Measurements from ENCODE around the gene PSMA3. TPM values are rescaled to one million over a fixed set of nuclear protein-coding genes. Genes with fewer than 3 reads are reported as not detected.
"Not testable (repeated sequence)": the region's sequence is repeated elsewhere in the genome, so short reads cannot be mapped to it uniquely, and the experiment has no call there.

PSMA3 gene
- total RNA-seq, 1 donor from 2014 or later = 132 TPM

DNA sequence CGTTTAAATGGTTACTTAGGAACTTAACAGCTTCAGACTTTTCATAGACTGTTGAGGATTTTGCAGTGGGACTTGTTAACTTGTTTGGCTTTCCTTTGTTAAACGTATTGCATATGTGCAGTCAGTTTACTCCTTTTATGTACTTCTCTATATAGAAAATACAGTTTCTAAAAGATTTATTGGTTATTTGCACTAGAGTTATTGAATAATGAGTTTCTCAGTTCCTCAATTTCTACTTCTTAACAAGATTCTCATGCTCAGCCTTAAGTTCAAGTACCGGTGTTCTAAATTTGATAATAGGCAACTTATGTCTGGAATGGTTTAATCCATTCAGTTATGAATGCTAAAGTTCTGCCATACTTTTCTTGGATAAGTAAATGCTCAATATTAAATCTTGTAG, 919 bp downstream of the PSMA3 start:
- H3K4me3 Mint-ChIP-seq (ENCODE audit: unreplicated experiment) = peak overlapping the region; percentile 93
- peaks cover 7% of the 10 kb centered on the region for H3K36me3 Mint-ChIP-seq (ENCODE audit: low read depth)
- H3K4me1 Mint-ChIP-seq (ENCODE audit: low read depth) = peaks cover 38% of the 10 kb centered on the region
- H3K27ac Mint-ChIP-seq (ENCODE audit: unreplicated experiment) = peak overlapping the region; percentile 99
- TF ChIP-seq CTCF (IDR thresholded peaks at IDR 0.05) = no peak
- DNase-seq (ENCODE audit: low spot score) = no peak
- no peaks in the 10 kb centered on the region for H3K9me3 Mint-ChIP-seq (ENCODE audit: low read depth)
- H3K27me3 Mint-ChIP-seq (ENCODE audit: low read depth) = no peaks in the 10 kb centered on the region

DNA sequence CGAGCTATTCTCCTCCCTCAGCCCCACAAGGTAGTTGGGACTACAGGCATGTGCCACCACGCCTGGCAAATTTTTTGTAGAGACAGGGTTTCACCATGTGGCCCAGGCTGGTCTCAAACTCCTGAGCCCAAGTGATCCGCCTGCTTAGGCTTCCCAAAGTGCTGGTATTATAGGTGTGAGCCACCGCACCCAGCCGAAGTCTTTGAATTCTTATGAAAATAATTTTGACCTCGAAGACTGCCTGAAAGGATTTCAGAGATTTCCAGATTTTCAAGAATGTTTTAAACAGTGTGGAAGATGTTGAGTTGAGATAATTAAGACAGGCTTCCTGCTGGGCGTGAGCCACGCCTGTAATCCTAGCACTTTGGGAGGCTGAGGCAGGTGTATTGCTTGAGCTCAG, 5.0 kb downstream of the PSMA3 start:
- Mint-ChIP-seq H3K27me3 (ENCODE audit: low read depth) (no peaks in the 10 kb centered on the region), H3K4me3 (ENCODE audit: unreplicated experiment) (no peak overlapping the region), H3K4me1 (ENCODE audit: low read depth) (peaks cover 37% of the 10 kb centered on the region), H3K27ac (ENCODE audit: unreplicated experiment) (no peak overlapping the region), H3K36me3 (ENCODE audit: low read depth) (peaks cover 19% of the 10 kb centered on the region), H3K9me3 (ENCODE audit: low read depth) (no peaks in the 10 kb centered on the region)
- no peak for TF ChIP-seq CTCF (IDR thresholded peaks at IDR 0.05)
- no peak for DNase-seq (ENCODE audit: low spot score)

GRCh38 chr14:58258156-58258555, 13.5 kb downstream of the PSMA3 start:
- DNase-seq (ENCODE audit: low spot score) = no peak
- Mint-ChIP-seq H3K27me3 (ENCODE audit: low read depth) (no peaks in the 10 kb centered on the region), H3K27ac (ENCODE audit: unreplicated experiment) (no peak overlapping the region), H3K4me1 (ENCODE audit: low read depth) (no peaks in the 10 kb centered on the region), H3K9me3 (ENCODE audit: low read depth) (no peaks in the 10 kb centered on the region), H3K36me3 (ENCODE audit: low read depth) (peaks cover 17% of the 10 kb centered on the region), H3K4me3 (ENCODE audit: unreplicated experiment) (no peak overlapping the region)
- peak; percentile 34 for TF ChIP-seq CTCF (IDR thresholded peaks at IDR 0.05)

DNA sequence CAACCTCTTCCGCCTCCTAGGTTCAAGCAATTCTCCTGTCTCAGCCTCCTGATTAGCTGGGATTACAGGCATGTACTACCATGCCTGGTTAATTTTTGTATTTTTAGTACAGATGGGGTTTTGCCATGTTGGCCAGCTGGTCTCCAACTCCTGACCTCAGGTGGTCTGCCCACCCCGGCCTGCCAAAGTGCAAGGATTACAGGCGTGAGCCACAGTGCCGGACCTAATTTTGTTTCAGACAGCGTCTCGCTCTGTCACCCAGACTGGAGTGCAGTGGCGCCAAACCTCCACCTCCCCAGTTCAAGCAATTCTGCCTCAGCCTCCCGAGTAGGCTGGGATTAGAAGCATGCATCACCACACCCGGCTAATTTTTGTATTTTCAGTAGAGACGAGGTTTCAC, 17.4 kb downstream of the PSMA3 start:
- not testable (repeated sequence) for H3K27me3 Mint-ChIP-seq (ENCODE audit: low read depth)
- H3K36me3 Mint-ChIP-seq (ENCODE audit: low read depth) = peaks cover 24% of the 10 kb centered on the region

DNA sequence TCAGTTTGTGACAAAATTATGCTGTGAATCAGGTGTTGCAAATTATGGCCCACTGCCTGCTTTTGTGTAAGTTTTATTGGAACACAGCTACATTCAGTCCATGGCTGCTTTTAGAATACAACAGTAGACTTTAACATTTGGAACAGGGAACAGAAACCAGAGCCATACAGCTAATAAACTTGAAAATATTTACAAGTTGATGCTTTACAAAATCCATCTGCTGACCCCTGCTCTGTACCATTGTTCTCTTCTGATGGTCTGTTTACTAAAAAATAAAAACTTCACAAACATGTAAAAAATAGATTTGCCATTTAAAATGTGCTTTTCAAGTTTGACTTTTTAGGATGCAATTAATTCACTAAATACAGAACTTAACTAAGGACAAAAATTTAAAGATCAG, 20.8 kb downstream of the PSMA3 start:
- peak overlapping the region; percentile 64 for H3K27ac Mint-ChIP-seq (ENCODE audit: unreplicated experiment)

More for the DNA sequence above, 17.4 kb downstream of the PSMA3 start:
- DNase-seq (ENCODE audit: low spot score); H3K4me1 Mint-ChIP-seq (ENCODE audit: low read depth); H3K27ac Mint-ChIP-seq (ENCODE audit: unreplicated experiment); H3K4me3 Mint-ChIP-seq (ENCODE audit: unreplicated experiment); H3K9me3 Mint-ChIP-seq (ENCODE audit: low read depth): not testable (repeated sequence)

More for the DNA sequence above, 20.8 kb downstream of the PSMA3 start:
- H3K36me3 Mint-ChIP-seq (ENCODE audit: low read depth) = peaks cover 21% of the 10 kb centered on the region
- H3K4me1 Mint-ChIP-seq (ENCODE audit: low read depth) = peaks cover 2% of the 10 kb centered on the region
- H3K4me3 Mint-ChIP-seq (ENCODE audit: unreplicated experiment) = no peak overlapping the region
- no peak for DNase-seq (ENCODE audit: low spot score)
- no peaks in the 10 kb centered on the region for H3K9me3 Mint-ChIP-seq (ENCODE audit: low read depth)
- H3K27me3 Mint-ChIP-seq (ENCODE audit: low read depth) = no peaks in the 10 kb centered on the region
- no peak for TF ChIP-seq CTCF (IDR thresholded peaks at IDR 0.05)
